C4-2B (cell line): ENCODE measurements around the gene ARL4A.
A peak's percentile ranks its signal among the peaks of the same experiment; 100 is the strongest.

ENCODE experiments used
- ZFX ChIP-seq: fragments of 450-650 bp; IDR thresholded peaks from 2 replicates; pipeline ENCODE4 v1.6.1; 2017
- TF ChIP-seq, protein P1 (sequence below): fragments of 450-650 bp; conservative IDR thresholded peaks from 2 replicates; pipeline ENCODE4 v1.5.1; 2017; ENCODE audit warnings: mild to moderate bottlenecking

- TF ChIP-seq, protein P1, sequence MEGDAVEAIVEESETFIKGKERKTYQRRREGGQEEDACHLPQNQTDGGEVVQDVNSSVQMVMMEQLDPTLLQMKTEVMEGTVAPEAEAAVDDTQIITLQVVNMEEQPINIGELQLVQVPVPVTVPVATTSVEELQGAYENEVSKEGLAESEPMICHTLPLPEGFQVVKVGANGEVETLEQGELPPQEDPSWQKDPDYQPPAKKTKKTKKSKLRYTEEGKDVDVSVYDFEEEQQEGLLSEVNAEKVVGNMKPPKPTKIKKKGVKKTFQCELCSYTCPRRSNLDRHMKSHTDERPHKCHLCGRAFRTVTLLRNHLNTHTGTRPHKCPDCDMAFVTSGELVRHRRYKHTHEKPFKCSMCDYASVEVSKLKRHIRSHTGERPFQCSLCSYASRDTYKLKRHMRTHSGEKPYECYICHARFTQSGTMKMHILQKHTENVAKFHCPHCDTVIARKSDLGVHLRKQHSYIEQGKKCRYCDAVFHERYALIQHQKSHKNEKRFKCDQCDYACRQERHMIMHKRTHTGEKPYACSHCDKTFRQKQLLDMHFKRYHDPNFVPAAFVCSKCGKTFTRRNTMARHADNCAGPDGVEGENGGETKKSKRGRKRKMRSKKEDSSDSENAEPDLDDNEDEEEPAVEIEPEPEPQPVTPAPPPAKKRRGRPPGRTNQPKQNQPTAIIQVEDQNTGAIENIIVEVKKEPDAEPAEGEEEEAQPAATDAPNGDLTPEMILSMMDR: peak; percentile 99
- TF ChIP-seq ZFX: no peak
Observed at GRCh38 chr7:12686234-12686890, 1.1 kb upstream of the ARL4A start.
